K562 (cell line): ENCODE results near the gene APP. TPM values are rescaled to one million over a fixed set of nuclear protein-coding genes. Genes with fewer than 3 reads are reported as not detected.

ENCODE experiments used
- ATAC-seq: fragments of 200-7000 bp; cut with Tn5 transposase; 3 replicates; pipeline ENCODE4 v1.9.1; 2020; ENCODE audit warnings: moderate library complexity
- BruUV-seq: library from RNA; stranded (reverse); fragments of 400-500 nt; replicated peaks from 2 replicates; lab custom pipeline; 2021; lab: Mats Ljungman, UMichigan
- CTCF ChIA-PET: fragments of 300-600 bp; formaldehyde crosslinking; extraction: SDS; loops from one replicate; lab custom pipeline; 2021; ENCODE audit warnings: low intra/inter-chr PET ratio; lab: Yijun Ruan, JAX
- POLR2A ChIA-PET: fragments of 300-600, 350-650 bp; sonication (Branson Sonifier 250); formaldehyde crosslinking; extraction: SDS; loops from one replicate; lab custom pipeline; 2021; ENCODE audit warnings: antibody characterized with exemption, inconsistent platforms; lab: Yijun Ruan, JAX
- DNase-seq, 4 experiments: peaks; one replicate each; pipeline versions ENCODE4 v3.0.0 to v3.0.0-alpha.2; 2011 to 2018; ENCODE audit warnings: low spot score in 3 of 4, mixed read lengths in 3 of 4; ENCODE audit errors: extremely low read depth in 1 of 4
- FAIRE-seq: peaks from 2 replicates; lab custom pipeline; 2011; peaks lifted over from hg19 to GRCh38; lab: Jason Lieb, UNC
- H2AFZ ChIP-seq: 2 replicates; pipeline ENCODE4 v1.6.0; 2011; ENCODE audit warnings: low read depth, low read length, control low read depth, inconsistent platforms
- H3K27ac ChIP-seq: fragments of 200-600 bp; 3 replicates; pipeline ENCODE4 v1.8.0; 2011; ENCODE audit warnings: low read depth, mild to moderate bottlenecking, control low read depth, inconsistent platforms, low read length, moderate library complexity, mixed read lengths; ENCODE audit errors: extremely low read depth
- H3K27me3 ChIP-seq, 2 experiments: fragments of 300-600 bp in 1 of 2; 2 replicates in 1 of 2; 3 replicates in 1 of 2; pipeline versions ENCODE4 v1.6.0 to v1.8.0; 2011; ENCODE audit warnings: inconsistent platforms in 2 of 2, low read length in 2 of 2, mild to moderate bottlenecking in 1 of 2, mixed read lengths in 1 of 2, moderate library complexity in 1 of 2; ENCODE audit not compliant: control insufficient read depth in 2 of 2, insufficient read depth in 2 of 2
- H3K36me3 ChIP-seq: fragments of 300-600 bp; 3 replicates; pipeline ENCODE4 v1.8.0; 2011; ENCODE audit warnings: mild to moderate bottlenecking, low read length, inconsistent platforms; ENCODE audit not compliant: control insufficient read depth, insufficient read depth
- H3K4me1 ChIP-seq, 2 experiments: fragments of 200-600 bp in 1 of 2; replicated peaks in 1 of 2; 2 replicates in 1 of 2; 3 replicates in 1 of 2; pipeline versions ENCODE4 v1.5.1 to v1.8.0; 2011; ENCODE audit warnings: inconsistent platforms in 2 of 2, low read length in 2 of 2, mild to moderate bottlenecking in 1 of 2, mixed read lengths in 1 of 2, moderate library complexity in 1 of 2; ENCODE audit not compliant: control insufficient read depth in 2 of 2, insufficient read depth in 2 of 2
- H3K4me2 ChIP-seq: 2 replicates; pipeline ENCODE4 v1.6.1; 2011; ENCODE audit warnings: low read length, control low read depth, inconsistent platforms, mixed read lengths; ENCODE audit not compliant: insufficient read depth
- H3K4me3 ChIP-seq: fragments of 200-600 bp; sonication (generic), shearing (Covaris generic); 2 replicates; pipeline ENCODE4 v1.5.1; 2016; ENCODE audit warnings: control low read depth, inconsistent platforms
- H3K79me2 ChIP-seq: fragments of 200-600 bp; 3 replicates; pipeline ENCODE4 v1.8.0; 2011; ENCODE audit warnings: low read length, inconsistent platforms; ENCODE audit not compliant: control insufficient read depth, insufficient read depth
- H3K9ac ChIP-seq, 2 experiments: 2 replicates each; pipeline versions ENCODE4 v1.6.0 to v1.6.1; 2011; ENCODE audit warnings: low read depth in 2 of 2, low read length in 2 of 2, control low read depth in 1 of 2, inconsistent platforms in 1 of 2, mild to moderate bottlenecking in 1 of 2, mixed read lengths in 1 of 2; ENCODE audit not compliant: insufficient read depth in 1 of 2
- H3K9me1 ChIP-seq: one replicate; pipeline ENCODE4 v1.6.0; 2011; ENCODE audit warnings: inconsistent platforms, mild to moderate bottlenecking, low read length, moderate library complexity; ENCODE audit not compliant: control insufficient read depth, insufficient read depth
- H3K9me3 ChIP-seq: replicated peaks from 2 replicates; pipeline ENCODE4 v1.5.1; 2011; ENCODE audit warnings: low read depth, low read length, inconsistent platforms; ENCODE audit not compliant: control insufficient read depth, insufficient read depth
- H4K20me1 ChIP-seq: replicated peaks from 2 replicates; pipeline ENCODE4 v1.6.1; 2011; ENCODE audit warnings: low read length, inconsistent platforms, mixed read lengths; ENCODE audit not compliant: control insufficient read depth, insufficient read depth
- CBFA2T3 ChIP-seq: fragments of 450-650 bp; IDR thresholded peaks from 2 replicates; pipeline ENCODE4 v1.6.1; 2017
- CEBPB ChIP-seq: fragments of 450-650 bp; IDR thresholded peaks from 2 replicates; pipeline ENCODE4 v1.6.1; 2016; ENCODE audit warnings: missing genetic modification characterization, missing compliant biosample characterization
- CEBPG ChIP-seq, 3 experiments: fragments of 200-800 bp in 1 of 3; sonication (Bioruptor generic) in 1 of 3; sonication (generic) in 1 of 3; formaldehyde crosslinking in 1 of 3; IDR thresholded peaks in 2 of 3; conservative IDR thresholded peaks in 1 of 3; 2 replicates each; pipeline versions ENCODE4 v1.6.1 to v1.8.0; 2016 to 2022; ENCODE audit warnings: missing compliant biosample characterization in 2 of 3, missing genetic modification characterization in 2 of 3, mild to moderate bottlenecking in 1 of 3, missing genetic modification reagents in 1 of 3
- CXXC5 ChIP-seq: fragments of 250-450 bp; sonication (Bioruptor Pico); IDR thresholded peaks from 2 replicates; pipeline ENCODE4 v1.8.0; 2022; ENCODE audit warnings: inconsistent platforms, mild to moderate bottlenecking, moderate library complexity
- FOXP4 ChIP-seq: sonication (generic); formaldehyde crosslinking; IDR thresholded peaks from 2 replicates; pipeline ENCODE4 v1.8.0; 2022; ENCODE audit warnings: mild to moderate bottlenecking, missing genetic modification reagents, borderline replicate concordance
- HMBOX1 ChIP-seq: sonication (generic); IDR thresholded peaks from 2 replicates; pipeline ENCODE4 v1.6.1; 2016
- HSF4 ChIP-seq: fragments of 250-450 bp; sonication (Bioruptor Pico); IDR thresholded peaks from 2 replicates; pipeline ENCODE4 v2.1.2; 2022; ENCODE audit warnings: mild to moderate bottlenecking, moderate library complexity, borderline replicate concordance
- MYC ChIP-seq, 2 experiments: fragments of 250-450 bp in 1 of 2; sonication (Bioruptor Pico) in 1 of 2; IDR thresholded peaks; 2 replicates each; pipeline versions ENCODE4 v1.5.1 to v1.6.1; 2012 to 2021; ENCODE audit warnings: low read depth in 2 of 2, borderline replicate concordance in 1 of 2, improper control_type of control experiment in 1 of 2, low read length in 1 of 2, mild to moderate bottlenecking in 1 of 2, moderate library complexity in 1 of 2
- POLR3A ChIP-seq: IDR thresholded peaks from 2 replicates; pipeline ENCODE4 v1.6.1; 2011; ENCODE audit warnings: borderline replicate concordance, mild to moderate bottlenecking, moderate library complexity; ENCODE audit not compliant: insufficient read length, insufficient read depth; ENCODE audit errors: extremely low read depth
- SIN3B ChIP-seq: fragments of 450-650 bp; IDR thresholded peaks from 2 replicates; pipeline ENCODE4 v1.6.1; 2017; ENCODE audit warnings: low read depth, mild to moderate bottlenecking, moderate library complexity
- STAT5A ChIP-seq: IDR thresholded peaks from 2 replicates; pipeline ENCODE4 v1.6.1; 2012; ENCODE audit warnings: low read length, inconsistent platforms, borderline replicate concordance
- ZNF668 ChIP-seq: fragments of 250-450 bp; sonication (Bioruptor Pico); IDR thresholded peaks from 2 replicates; pipeline ENCODE4 v1.8.0; 2022; ENCODE audit warnings: mild to moderate bottlenecking, inconsistent platforms
- WGBS: fragments of 100-300 bp; shearing (Covaris generic); methylation state at CpG from one replicate; pipeline ENCODE4 v1.1.6; 2016; ENCODE audit warnings: low coverage, mixed read lengths; ENCODE audit not compliant: insufficient coverage; ENCODE audit errors: missing lambda C conversion rate; 5-methylcytosine and 5-hydroxymethylcytosine counted together
- in situ Hi-C: fragments of 300-500 bp; cut with MboI; formaldehyde crosslinking; loops from 4 replicates; pipeline ENCODE4 v1.15.0; 2018; ENCODE audit warnings: inconsistent platforms, mixed read lengths
- intact Hi-C: fragments of 100-400 bp; cut with micrococcal nuclease; formaldehyde crosslinking; loops from 2 replicates; pipeline ENCODE4 v1.14.2; 2022
- polyA plus RNA-seq, 8 experiments: library from polyadenylated mRNA; depleted of rRNA in 4 of 8; stranded (reverse) in 5 of 8; unstranded in 3 of 8; fragments of >200 nt; fragmentation: Nextera tagmentation in 2 of 8; fragmentation: Illumina TruSeq in 1 of 8; extraction: Ambion mirVana in 2 of 8; extraction: Trizol in 1 of 8; gene quantifications; 2 replicates each; pipeline versions ENCODE4 v1.2.1 to v1.2.3, GENCODE V29; 2011 to 2014; ENCODE audit warnings: inconsistent platforms in 1 of 8, missing spikeins in 1 of 8
- total RNA-seq, 7 experiments: library from RNA; depleted of rRNA in 6 of 7; stranded (reverse); fragments of >200 nt in 6 of 7; fragmentation: Illumina TruSeq in 2 of 7; extraction: Trizol in 2 of 7; gene quantifications; 2 replicates each; pipeline versions ENCODE4 v1.2.1 to v1.2.3, GENCODE V29; 2011 to 2021; ENCODE audit warnings: low replicate concordance in 1 of 7

Gene APP
- total and polyA plus RNA-seq, 9 of the 15 experiments (the other 6 are each of a cell fraction or from before 2014, with no cell fraction given): 0.01 to 1.5 (median 0.16) TPM; not detected in 5

GRCh38 chr21:26116456-26117011 is 54.0 kb downstream of the APP start:
- no peak overlapping the region for H3K27ac ChIP-seq
- no peak overlapping the region for H3K4me3 ChIP-seq
- no peaks in the 10 kb centered on the region for H4K20me1 ChIP-seq
- intact Hi-C loops: no loop called here
- no peak overlapping the region for H3K9ac ChIP-seq
- no peaks in the 10 kb centered on the region for H3K9me1 ChIP-seq
- no peaks in the 10 kb centered on the region for H3K9me3 ChIP-seq
- BruUV-seq: no TSS peak
- no peaks in the 10 kb centered on the region for H3K27me3 ChIP-seq
- no peaks in the 10 kb centered on the region for H3K4me1 ChIP-seq
- POLR2A ChIA-PET: interaction anchor here (0.6 kb wide), 1 partner anchor 109 kb away, joined by 4 read pairs; no protein-coding TSS in a partner anchor
- in situ Hi-C loops: no loop called here
- WGBS: 0% methylated on average over 4 of the region's 5 CpGs
- FAIRE-seq (no peak), DNase-seq (no peak), ATAC-seq (no peak)
- TF ChIP-seq CEBPB (no peak), ZNF668 (CRISPR knock-in tag) (no peak), CXXC5 (CRISPR knock-in tag) (no peak), CBFA2T3 (no peak), HMBOX1 (no peak), HSF4 (no peak), FOXP4 (CRISPR knock-in tag) (no peak), CEBPG (CRISPR knock-in tag; IDR thresholded peaks at IDR 0.05) (no peak), CEBPG (tag; conservative IDR thresholded peaks at IDR 0.05 in 1 of 2, IDR thresholded peaks at IDR 0.05 in 1 of 2) (no peak), MYC (IDR thresholded peaks at IDR 0.05; ENCODE audit: low read depth, low read length) (no peak), MYC (CRISPR knock-in tag; IDR thresholded peaks at IDR 0.05; ENCODE audit: borderline replicate concordance, low read depth) (no peak), POLR3A (no peak), STAT5A (no peak), SIN3B (no peak)
- no peaks in the 10 kb centered on the region for H3K36me3 ChIP-seq
- CTCF ChIA-PET: no interaction called here
- H3K4me2 ChIP-seq: no peak overlapping the region
- no peaks in the 10 kb centered on the region for H3K79me2 ChIP-seq
- H2AFZ ChIP-seq: no peak overlapping the region
